Activated CD4-positive, alpha-beta T cell treated with anti-CD3 and anti-CD28 coated beads, Interleukin-10, Interleukin-2, amounts not matched to agents 100 ng/mL and 50 ng/mL, durations not matched to agents 16 hours and 8 hours (primary cell): ENCODE measurements around the gene ALDH1L2.

ENCODE experiments used
- DNase-seq: peaks from one replicate; pipeline ENCODE4 v3.0.0-alpha.2; 2020

The ALDH1L2 gene

DNA sequence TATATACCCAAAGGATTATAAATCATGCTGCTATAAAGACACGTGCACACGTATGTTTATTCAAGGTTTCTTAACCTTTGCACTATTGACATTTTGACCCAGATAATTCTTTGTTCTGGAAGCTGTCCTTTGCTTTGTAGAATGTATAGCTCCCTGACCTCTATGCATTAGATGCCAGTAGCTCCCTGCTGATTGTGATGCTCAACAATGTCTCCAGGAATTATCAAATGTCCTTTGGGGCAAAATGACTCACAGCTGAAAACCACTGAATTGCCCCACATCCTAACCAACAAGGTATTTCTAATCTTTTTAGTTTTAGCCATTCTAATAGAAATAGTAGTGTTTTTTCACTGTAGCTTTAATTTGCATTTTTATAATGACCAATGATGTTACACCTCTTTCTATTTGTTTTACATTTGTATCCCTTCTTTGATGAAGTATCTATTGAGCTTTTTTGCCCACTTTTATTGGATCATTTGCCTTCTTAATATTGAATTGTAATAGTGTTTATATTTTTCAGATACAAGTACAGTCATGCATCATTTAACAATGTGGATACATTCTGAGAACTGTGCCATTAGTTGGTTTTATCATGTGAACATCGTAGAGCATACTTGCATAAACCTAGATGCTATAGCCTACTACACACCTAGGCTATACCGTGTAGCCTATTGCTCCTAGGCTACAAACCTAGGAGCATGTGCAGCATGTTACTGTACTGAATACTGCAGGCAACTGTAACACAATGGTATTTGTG lies 108.5 kb downstream of the ALDH1L2 start:
- DNase-seq = no peak

DNA sequence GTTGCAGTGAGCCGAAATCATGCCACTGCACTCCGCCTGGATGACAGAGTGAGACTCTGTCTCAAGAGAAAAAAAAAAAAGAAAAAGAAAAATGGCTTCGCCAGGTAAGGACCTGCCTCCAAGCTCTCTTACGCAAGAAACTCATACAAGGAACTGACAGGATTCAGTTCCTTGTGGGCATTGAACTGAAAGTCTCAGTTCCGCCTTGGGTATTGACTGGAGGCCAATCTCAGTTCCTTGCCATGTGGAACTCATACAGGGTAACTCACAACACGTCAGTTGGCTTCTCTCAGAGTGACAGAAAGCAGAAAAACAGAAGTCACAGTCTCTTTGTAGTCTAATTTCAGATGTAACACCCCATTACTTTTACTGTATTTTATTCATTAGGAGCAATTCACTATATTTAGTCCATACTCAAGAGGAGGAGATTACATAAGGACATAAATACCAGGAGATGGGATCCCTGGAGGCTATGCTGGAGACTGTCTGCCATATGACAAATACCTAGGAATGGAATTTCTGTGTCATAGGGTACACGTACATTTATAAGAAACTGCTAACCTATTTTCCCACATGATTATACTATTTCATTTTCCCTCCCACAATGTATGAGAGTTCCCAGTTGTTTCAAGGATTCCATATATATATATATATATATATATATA lies 109.5 kb downstream of the ALDH1L2 start:
- DNase-seq = no peak

DNA sequence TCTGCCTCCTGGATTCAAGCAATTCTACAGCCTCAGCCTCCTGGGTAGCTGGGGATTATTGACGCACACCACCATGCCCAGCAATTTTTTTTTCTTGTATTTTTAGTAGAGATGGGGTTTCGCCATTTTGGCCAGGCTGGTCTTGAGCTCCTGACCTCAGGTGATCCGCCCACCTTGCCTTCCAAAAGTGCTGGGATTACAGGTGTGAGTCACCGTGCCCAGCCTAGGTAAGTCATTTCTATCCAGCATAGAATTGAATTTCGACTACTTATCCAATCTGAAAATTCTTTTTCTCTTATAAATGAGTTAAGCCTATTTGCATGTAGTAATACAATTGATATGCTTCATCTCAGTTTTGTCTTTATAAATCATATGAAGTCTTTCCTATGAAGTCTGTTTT lies 111.0 kb downstream of the ALDH1L2 start:
- DNase-seq = no peak

DNA sequence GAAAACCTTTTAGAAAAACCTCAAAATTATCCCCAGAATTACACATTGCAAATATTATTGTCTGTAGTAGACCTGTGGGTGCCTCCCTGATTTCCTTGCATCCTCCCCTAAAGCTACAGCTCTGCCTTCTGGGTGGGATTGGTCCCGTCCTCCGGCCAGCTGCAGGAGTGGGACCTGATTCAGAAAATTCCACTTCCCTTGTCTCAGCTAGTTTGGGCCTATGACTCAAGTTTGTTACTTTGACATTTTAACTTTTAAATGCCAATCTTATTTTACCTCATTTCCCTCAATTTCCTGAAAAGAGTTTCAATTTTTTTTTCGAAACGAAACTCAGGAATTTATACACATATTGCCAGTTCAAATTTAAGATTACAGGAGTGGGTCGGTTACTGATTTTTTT lies 113.0 kb downstream of the ALDH1L2 start:
- DNase-seq = no peak
